GM12878 (cell line): Measurements from ENCODE around the gene ZNF805. TPM values are rescaled to one million over a fixed set of nuclear protein-coding genes. Genes with fewer than 3 reads are reported as not detected.

Experiments
- BMI1 ChIP-seq: fragments of 450-650 bp; IDR thresholded peaks from 2 replicates; pipeline ENCODE4 v1.6.1; 2016; ENCODE audit warnings: mild to moderate bottlenecking, moderate library complexity, borderline replicate concordance
- CREB1 ChIP-seq: IDR thresholded peaks from 2 replicates; pipeline ENCODE4 v1.6.1; 2012; ENCODE audit warnings: low read depth, mild to moderate bottlenecking, inconsistent platforms
- ETV6 ChIP-seq, 2 experiments: fragments of 450-650 bp in 1 of 2; IDR thresholded peaks in 1 of 2; conservative IDR thresholded peaks in 1 of 2; 2 replicates each; pipeline ENCODE4 v1.6.1; 2014; ENCODE audit warnings: antibody characterized with exemption in 1 of 2, borderline replicate concordance in 1 of 2, low read depth in 1 of 2, mild to moderate bottlenecking in 1 of 2, moderate library complexity in 1 of 2
- HDAC2 ChIP-seq: fragments of 200-600 bp; sonication (generic); IDR thresholded peaks from 2 replicates; pipeline ENCODE4 v1.6.1; 2017
- KDM1A ChIP-seq: fragments of 200-600 bp; sonication (generic); IDR thresholded peaks from 2 replicates; pipeline ENCODE4 v1.6.1; 2016; ENCODE audit warnings: borderline replicate concordance
- KLF5 ChIP-seq: fragments of 450-650 bp; IDR thresholded peaks from 2 replicates; pipeline ENCODE4 v1.6.1; 2014; ENCODE audit warnings: mild to moderate bottlenecking; ENCODE audit not compliant: partially characterized antibody
- MYB ChIP-seq: fragments of 150-350 bp; IDR thresholded peaks from 2 replicates; pipeline ENCODE4 v1.6.1; 2014; ENCODE audit warnings: mild to moderate bottlenecking, low read depth, low read length, borderline replicate concordance
- NFIC ChIP-seq: IDR thresholded peaks from 2 replicates; pipeline ENCODE4 v1.6.1; 2012; ENCODE audit warnings: low read depth, mild to moderate bottlenecking, inconsistent platforms, low read length, moderate library complexity
- NFYB ChIP-seq: IDR thresholded peaks from 2 replicates; pipeline ENCODE4 v1.6.1; 2011; ENCODE audit warnings: low read depth, mild to moderate bottlenecking, low read length, improper control_type of control experiment, moderate library complexity; ENCODE audit not compliant: insufficient read depth
- NR2C1 ChIP-seq: fragments of 450-650 bp; IDR thresholded peaks from 2 replicates; pipeline ENCODE4 v1.6.1; 2017; ENCODE audit warnings: antibody characterized with exemption, mild to moderate bottlenecking, moderate library complexity
- NR2F1 ChIP-seq: fragments of 450-650 bp; conservative IDR thresholded peaks from 2 replicates; pipeline ENCODE4 v1.6.1; 2017; ENCODE audit warnings: mild to moderate bottlenecking
- RUNX3 ChIP-seq: IDR thresholded peaks from 2 replicates; pipeline ENCODE4 v1.6.1; 2012; ENCODE audit warnings: low read length, inconsistent platforms
- SMAD5 ChIP-seq: IDR thresholded peaks from 2 replicates; pipeline ENCODE4 v1.6.1; 2016; ENCODE audit warnings: antibody characterized with exemption, low read depth
- SMARCA5 ChIP-seq: fragments of 450-650 bp; IDR thresholded peaks from 2 replicates; pipeline ENCODE4 v1.6.1; 2017; ENCODE audit warnings: mild to moderate bottlenecking
- SMC3 ChIP-seq: IDR thresholded peaks from 2 replicates; pipeline ENCODE4 v1.6.1; 2011; ENCODE audit warnings: low read length, improper control_type of control experiment, borderline replicate concordance
- SREBF1 ChIP-seq: IDR thresholded peaks from 2 replicates; pipeline ENCODE4 v1.6.1; 2012; ENCODE audit warnings: mild to moderate bottlenecking, low read length
- SREBF2 ChIP-seq: IDR thresholded peaks from 2 replicates; pipeline ENCODE4 v1.6.1; 2012; ENCODE audit warnings: mild to moderate bottlenecking, low read length
- STAT1 ChIP-seq: fragments of 450-650 bp; conservative IDR thresholded peaks from 2 replicates; pipeline ENCODE4 v1.6.1; 2014; ENCODE audit warnings: antibody characterized with exemption, mild to moderate bottlenecking
- TCF12 ChIP-seq: IDR thresholded peaks from 2 replicates; pipeline ENCODE4 v1.6.1; 2011; ENCODE audit warnings: low read depth, mild to moderate bottlenecking, low read length
- YY1 ChIP-seq: IDR thresholded peaks from 2 replicates; pipeline ENCODE4 v1.6.1; 2011; ENCODE audit warnings: low read depth, mild to moderate bottlenecking, low read length
- ZNF217 ChIP-seq: fragments of 450-650 bp; IDR thresholded peaks from 2 replicates; pipeline ENCODE4 v1.6.1; 2017; ENCODE audit warnings: antibody characterized with exemption, mild to moderate bottlenecking
- polyA plus RNA-seq, 11 experiments: library from polyadenylated mRNA; depleted of rRNA in 4 of 11; unstranded in 6 of 11; stranded (reverse) in 5 of 11; fragments of >200 nt; fragmentation: Nextera tagmentation in 4 of 11; fragmentation: Illumina TruSeq in 1 of 11; extraction: Ambion mirVana in 4 of 11; extraction: Trizol in 1 of 11; gene quantifications; 1 replicate in 1 of 11; 2 replicates in 10 of 11; pipeline versions ENCODE4 v1.2.1 to v1.2.3, GENCODE V29; 2011 to 2016; ENCODE audit warnings: inconsistent platforms in 2 of 11, missing spikeins in 2 of 11, low read depth in 1 of 11
- total RNA-seq, 4 experiments: library from RNA; depleted of rRNA in 3 of 4; stranded (reverse); fragments of >200 nt in 3 of 4; fragmentation: Illumina TruSeq in 1 of 4; extraction: Trizol in 1 of 4; gene quantifications; 2 replicates each; pipeline versions ENCODE4 v1.2.1 to v1.2.3, GENCODE V29; 2013 to 2021
- TF ChIP-seq, protein P1 (sequence below): fragments of 450-650 bp; conservative IDR thresholded peaks from 2 replicates; pipeline ENCODE4 v1.6.1; 2017; ENCODE audit warnings: mild to moderate bottlenecking, moderate library complexity
- TF ChIP-seq, protein P2 (sequence below): fragments of 150-350 bp; IDR thresholded peaks from 2 replicates; pipeline ENCODE4 v1.6.1; 2016; ENCODE audit warnings: low read depth, low read length
- TF ChIP-seq, protein P3 (sequence below): fragments of 450-650 bp; IDR thresholded peaks from 2 replicates; pipeline ENCODE4 v1.6.1; 2016; ENCODE audit warnings: mild to moderate bottlenecking
- TF ChIP-seq, protein P4 (sequence below): IDR thresholded peaks from 2 replicates; pipeline ENCODE4 v1.6.1; 2012; ENCODE audit warnings: low read depth, low read length, improper control_type of control experiment

ZNF805 gene
- total and polyA plus RNA-seq, 10 of the 15 experiments (the other 5 are each of a cell fraction or from before 2014, with no cell fraction given), result 0.31 to 8.9 (median 2.3) TPM

DNA sequence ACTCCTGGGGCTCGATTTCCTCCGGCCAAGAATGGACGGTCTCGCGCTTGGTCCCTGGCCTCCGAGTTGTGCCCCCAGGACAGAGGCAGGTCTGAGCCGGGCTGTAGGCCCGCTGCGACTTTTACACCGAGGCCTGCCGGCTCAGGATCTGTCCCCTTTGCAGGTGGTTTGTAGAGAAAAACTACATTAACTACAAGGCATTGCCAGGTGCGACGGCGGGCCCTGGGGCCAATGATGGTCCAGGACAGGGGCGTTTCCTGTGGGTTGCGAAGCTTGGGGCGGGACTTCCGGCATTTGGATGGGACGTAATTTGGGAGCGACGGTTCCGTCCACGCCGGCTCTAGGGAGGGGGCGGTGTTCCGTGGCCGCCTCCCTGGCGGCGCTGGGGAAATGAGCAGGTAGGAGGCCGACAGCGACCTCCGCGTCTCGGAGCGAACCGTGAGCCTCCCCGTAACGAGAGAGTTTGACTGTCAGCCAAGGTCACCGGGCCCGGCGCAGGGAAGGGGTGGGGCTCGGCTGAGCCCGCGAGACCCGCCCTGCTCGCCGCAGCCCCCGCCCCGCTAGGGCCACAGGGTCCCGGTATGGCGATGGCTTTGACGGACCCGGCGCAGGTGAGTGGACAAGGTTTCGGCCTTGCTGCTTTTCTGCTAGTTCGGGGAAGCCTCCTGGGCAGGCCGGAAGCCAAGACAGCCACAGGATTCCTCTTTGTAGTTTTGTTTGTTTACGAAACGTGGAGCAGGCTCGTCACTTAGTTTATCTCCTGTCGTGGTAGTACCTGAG, at the start of gene ZNF805 (continued):
- TF ChIP-seq, protein P1, sequence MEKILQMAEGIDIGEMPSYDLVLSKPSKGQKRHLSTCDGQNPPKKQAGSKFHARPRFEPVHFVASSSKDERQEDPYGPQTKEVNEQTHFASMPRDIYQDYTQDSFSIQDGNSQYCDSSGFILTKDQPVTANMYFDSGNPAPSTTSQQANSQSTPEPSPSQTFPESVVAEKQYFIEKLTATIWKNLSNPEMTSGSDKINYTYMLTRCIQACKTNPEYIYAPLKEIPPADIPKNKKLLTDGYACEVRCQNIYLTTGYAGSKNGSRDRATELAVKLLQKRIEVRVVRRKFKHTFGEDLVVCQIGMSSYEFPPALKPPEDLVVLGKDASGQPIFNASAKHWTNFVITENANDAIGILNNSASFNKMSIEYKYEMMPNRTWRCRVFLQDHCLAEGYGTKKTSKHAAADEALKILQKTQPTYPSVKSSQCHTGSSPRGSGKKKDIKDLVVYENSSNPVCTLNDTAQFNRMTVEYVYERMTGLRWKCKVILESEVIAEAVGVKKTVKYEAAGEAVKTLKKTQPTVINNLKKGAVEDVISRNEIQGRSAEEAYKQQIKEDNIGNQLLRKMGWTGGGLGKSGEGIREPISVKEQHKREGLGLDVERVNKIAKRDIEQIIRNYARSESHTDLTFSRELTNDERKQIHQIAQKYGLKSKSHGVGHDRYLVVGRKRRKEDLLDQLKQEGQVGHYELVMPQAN, result peak; percentile 90
- TF ChIP-seq ETV6 (conservative IDR thresholded peaks at IDR 0.05 in 1 of 2, IDR thresholded peaks at IDR 0.05 in 1 of 2; ENCODE audit: borderline replicate concordance in 1 of 2, low read depth in 1 of 2), result no peak
- no peak for TF ChIP-seq BMI1
- 0 out of 2 replicates have a peak, but pooled peaks have one; percentile 22 for TF ChIP-seq STAT1
- TF ChIP-seq KLF5, result peak; percentile 66
- peak; percentile 55 for TF ChIP-seq NR2F1
- TF ChIP-seq RUNX3, result peak; percentile 56
- TF ChIP-seq ZNF217, result no peak
- no peak for TF ChIP-seq NFIC
- no peak for TF ChIP-seq HDAC2
- TF ChIP-seq KDM1A, result no peak
- 0 out of 2 replicates have a peak, but pooled peaks have one; percentile 12 for TF ChIP-seq SREBF2
- peak; percentile 67 for TF ChIP-seq NR2C1
- TF ChIP-seq MYB, result no peak
- 0 out of 2 replicates have a peak, but pooled peaks have one; percentile 48 for TF ChIP-seq NFYB
- TF ChIP-seq, protein P2, sequence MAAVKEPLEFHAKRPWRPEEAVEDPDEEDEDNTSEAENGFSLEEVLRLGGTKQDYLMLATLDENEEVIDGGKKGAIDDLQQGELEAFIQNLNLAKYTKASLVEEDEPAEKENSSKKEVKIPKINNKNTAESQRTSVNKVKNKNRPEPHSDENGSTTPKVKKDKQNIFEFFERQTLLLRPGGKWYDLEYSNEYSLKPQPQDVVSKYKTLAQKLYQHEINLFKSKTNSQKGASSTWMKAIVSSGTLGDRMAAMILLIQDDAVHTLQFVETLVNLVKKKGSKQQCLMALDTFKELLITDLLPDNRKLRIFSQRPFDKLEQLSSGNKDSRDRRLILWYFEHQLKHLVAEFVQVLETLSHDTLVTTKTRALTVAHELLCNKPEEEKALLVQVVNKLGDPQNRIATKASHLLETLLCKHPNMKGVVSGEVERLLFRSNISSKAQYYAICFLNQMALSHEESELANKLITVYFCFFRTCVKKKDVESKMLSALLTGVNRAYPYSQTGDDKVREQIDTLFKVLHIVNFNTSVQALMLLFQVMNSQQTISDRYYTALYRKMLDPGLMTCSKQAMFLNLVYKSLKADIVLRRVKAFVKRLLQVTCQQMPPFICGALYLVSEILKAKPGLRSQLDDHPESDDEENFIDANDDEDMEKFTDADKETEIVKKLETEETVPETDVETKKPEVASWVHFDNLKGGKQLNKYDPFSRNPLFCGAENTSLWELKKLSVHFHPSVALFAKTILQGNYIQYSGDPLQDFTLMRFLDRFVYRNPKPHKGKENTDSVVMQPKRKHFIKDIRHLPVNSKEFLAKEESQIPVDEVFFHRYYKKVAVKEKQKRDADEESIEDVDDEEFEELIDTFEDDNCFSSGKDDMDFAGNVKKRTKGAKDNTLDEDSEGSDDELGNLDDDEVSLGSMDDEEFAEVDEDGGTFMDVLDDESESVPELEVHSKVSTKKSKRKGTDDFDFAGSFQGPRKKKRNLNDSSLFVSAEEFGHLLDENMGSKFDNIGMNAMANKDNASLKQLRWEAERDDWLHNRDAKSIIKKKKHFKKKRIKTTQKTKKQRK, result peak; percentile 20; the same call in 1 of the 2 replicates
- peak; percentile 39; the same call in 1 of the 2 replicates for TF ChIP-seq TCF12
- TF ChIP-seq, protein P3, sequence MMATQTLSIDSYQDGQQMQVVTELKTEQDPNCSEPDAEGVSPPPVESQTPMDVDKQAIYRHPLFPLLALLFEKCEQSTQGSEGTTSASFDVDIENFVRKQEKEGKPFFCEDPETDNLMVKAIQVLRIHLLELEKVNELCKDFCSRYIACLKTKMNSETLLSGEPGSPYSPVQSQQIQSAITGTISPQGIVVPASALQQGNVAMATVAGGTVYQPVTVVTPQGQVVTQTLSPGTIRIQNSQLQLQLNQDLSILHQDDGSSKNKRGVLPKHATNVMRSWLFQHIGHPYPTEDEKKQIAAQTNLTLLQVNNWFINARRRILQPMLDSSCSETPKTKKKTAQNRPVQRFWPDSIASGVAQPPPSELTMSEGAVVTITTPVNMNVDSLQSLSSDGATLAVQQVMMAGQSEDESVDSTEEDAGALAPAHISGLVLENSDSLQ, result peak; percentile 93
- TF ChIP-seq SMC3, result peak; percentile 13; the same call in 1 of the 2 replicates
- peak; percentile 69 for TF ChIP-seq SREBF1
- TF ChIP-seq YY1, result no peak; the same call in 1 of the 2 replicates
- no peak for TF ChIP-seq SMARCA5
- TF ChIP-seq, protein P4, sequence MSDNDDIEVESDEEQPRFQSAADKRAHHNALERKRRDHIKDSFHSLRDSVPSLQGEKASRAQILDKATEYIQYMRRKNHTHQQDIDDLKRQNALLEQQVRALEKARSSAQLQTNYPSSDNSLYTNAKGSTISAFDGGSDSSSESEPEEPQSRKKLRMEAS, result peak; percentile 89
- TF ChIP-seq SMAD5, result peak; percentile 85
- peak; percentile 100 for TF ChIP-seq CREB1
